ENCODE data around the gene LHX4. TPM values are rescaled to one million over a fixed set of nuclear protein-coding genes. Genes with fewer than 3 reads are reported as not detected.

Gene LHX4
- total RNA-seq, 1 donor from 2014 or later = not detected

DNA sequence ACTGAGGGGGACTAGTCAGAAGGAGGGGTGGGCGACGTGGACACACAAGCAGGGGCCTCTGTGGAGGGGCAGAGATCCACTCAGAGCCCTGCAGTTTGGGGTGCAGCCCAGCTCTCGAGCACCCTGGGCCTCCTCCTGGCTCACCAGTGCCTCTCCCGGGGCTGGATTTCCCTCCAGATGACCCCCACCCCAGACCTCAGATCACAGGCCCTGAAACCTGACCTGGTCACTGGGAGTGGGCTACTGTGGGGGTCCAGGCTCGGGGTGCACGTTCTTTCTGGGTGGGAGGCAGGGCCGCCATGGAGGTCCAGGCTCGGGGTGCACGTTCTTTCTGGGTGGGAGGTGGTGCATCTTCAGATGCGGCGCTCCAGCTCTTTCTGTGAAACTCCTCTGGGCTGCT lies 10.3 kb upstream of the LHX4 start:
- intact Hi-C loops (cut with micrococcal nuclease) = no loop called here
- H3K4me3 ChIP-seq = no peak overlapping the region
- TF ChIP-seq, protein P1, sequence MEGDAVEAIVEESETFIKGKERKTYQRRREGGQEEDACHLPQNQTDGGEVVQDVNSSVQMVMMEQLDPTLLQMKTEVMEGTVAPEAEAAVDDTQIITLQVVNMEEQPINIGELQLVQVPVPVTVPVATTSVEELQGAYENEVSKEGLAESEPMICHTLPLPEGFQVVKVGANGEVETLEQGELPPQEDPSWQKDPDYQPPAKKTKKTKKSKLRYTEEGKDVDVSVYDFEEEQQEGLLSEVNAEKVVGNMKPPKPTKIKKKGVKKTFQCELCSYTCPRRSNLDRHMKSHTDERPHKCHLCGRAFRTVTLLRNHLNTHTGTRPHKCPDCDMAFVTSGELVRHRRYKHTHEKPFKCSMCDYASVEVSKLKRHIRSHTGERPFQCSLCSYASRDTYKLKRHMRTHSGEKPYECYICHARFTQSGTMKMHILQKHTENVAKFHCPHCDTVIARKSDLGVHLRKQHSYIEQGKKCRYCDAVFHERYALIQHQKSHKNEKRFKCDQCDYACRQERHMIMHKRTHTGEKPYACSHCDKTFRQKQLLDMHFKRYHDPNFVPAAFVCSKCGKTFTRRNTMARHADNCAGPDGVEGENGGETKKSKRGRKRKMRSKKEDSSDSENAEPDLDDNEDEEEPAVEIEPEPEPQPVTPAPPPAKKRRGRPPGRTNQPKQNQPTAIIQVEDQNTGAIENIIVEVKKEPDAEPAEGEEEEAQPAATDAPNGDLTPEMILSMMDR (IDR thresholded peaks at IDR 0.05; ENCODE audit: borderline replicate concordance) = no peak
- H3K27ac ChIP-seq (replicated peaks) = no peak overlapping the region
- no peaks in the 10 kb centered on the region for H3K36me3 ChIP-seq
- H3K9me3 ChIP-seq (replicated peaks) = no peaks in the 10 kb centered on the region
- DNase-seq = no peak
- H3K4me1 ChIP-seq = no peaks in the 10 kb centered on the region
- peaks cover 51% of the 10 kb centered on the region for H3K27me3 ChIP-seq (ENCODE audit: low read depth)

GRCh38 chr1:180221462-180221861 lies 8.6 kb upstream of the LHX4 start:
- no peaks in the 10 kb centered on the region for H3K4me1 ChIP-seq
- DNase-seq = no peak
- H3K4me3 ChIP-seq = no peak overlapping the region
- H3K9me3 ChIP-seq (replicated peaks) = no peaks in the 10 kb centered on the region
- intact Hi-C loops (cut with micrococcal nuclease) = no loop called here
- TF ChIP-seq, protein P1 (IDR thresholded peaks at IDR 0.05; ENCODE audit: borderline replicate concordance) = no peak
- no peak overlapping the region for H3K27ac ChIP-seq (replicated peaks)
- H3K36me3 ChIP-seq = no peaks in the 10 kb centered on the region
- peaks cover 68% of the 10 kb centered on the region for H3K27me3 ChIP-seq (ENCODE audit: low read depth)

DNA sequence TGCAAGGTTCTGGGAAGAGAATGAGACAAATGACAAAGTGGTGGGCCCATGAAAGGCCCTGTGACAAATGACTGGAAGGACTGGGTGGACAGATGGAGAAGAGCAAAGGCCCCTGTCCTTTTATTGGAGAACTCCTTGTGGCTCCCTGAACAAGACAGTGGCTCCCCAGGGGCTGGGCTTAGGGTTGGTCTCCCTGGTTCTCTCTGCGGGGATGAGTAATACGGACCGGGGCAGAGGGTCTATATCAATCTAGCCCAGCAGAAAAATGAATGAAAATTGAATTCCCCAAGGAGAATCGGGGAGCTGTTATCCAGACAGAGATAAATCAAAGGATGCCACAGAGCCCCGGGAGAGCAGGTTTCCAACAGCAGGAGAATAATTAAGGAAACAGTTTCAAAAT lies 5.2 kb upstream of the LHX4 start:
- no peak for DNase-seq
- peaks cover 100% of the 10 kb centered on the region for H3K27me3 ChIP-seq (ENCODE audit: low read depth)
- no peaks in the 10 kb centered on the region for H3K9me3 ChIP-seq (replicated peaks)
- H3K4me3 ChIP-seq = no peak overlapping the region
- no peaks in the 10 kb centered on the region for H3K36me3 ChIP-seq
- TF ChIP-seq, protein P1 (IDR thresholded peaks at IDR 0.05; ENCODE audit: borderline replicate concordance) = no peak
- peaks cover 13% of the 10 kb centered on the region for H3K4me1 ChIP-seq
- no peak overlapping the region for H3K27ac ChIP-seq (replicated peaks)
- intact Hi-C loops (cut with micrococcal nuclease) = no loop called here

DNA sequence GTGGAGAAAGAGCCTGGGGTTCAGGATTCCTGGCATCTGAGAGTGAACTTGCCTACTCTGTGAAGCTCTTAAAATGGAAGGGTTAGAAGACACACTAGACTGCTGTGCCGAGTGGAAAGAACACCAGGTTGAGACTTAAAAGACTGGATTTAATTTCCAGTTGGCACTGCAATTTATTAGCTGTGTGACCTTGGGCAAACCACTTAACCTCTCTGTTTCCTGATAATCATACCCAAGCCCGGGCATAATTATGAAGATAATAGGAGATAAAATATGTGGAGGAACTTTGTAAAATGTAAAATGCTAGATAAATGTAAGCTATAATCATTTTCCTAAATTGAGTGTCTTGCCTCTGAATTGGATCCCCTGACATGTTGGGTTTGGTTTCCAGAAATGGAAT lies 4.7 kb upstream of the LHX4 start:
- Histone ChIP-seq H3K4me1 (peaks cover 18% of the 10 kb centered on the region), H3K9me3 (replicated peaks) (no peaks in the 10 kb centered on the region), H3K36me3 (no peaks in the 10 kb centered on the region), H3K27me3 (ENCODE audit: low read depth) (peaks cover 100% of the 10 kb centered on the region), H3K27ac (replicated peaks) (no peak overlapping the region), H3K4me3 (no peak overlapping the region)
- TF ChIP-seq, protein P1 (IDR thresholded peaks at IDR 0.05; ENCODE audit: borderline replicate concordance) = no peak
- intact Hi-C loops (cut with micrococcal nuclease) = no loop called here
- no peak for DNase-seq

DNA sequence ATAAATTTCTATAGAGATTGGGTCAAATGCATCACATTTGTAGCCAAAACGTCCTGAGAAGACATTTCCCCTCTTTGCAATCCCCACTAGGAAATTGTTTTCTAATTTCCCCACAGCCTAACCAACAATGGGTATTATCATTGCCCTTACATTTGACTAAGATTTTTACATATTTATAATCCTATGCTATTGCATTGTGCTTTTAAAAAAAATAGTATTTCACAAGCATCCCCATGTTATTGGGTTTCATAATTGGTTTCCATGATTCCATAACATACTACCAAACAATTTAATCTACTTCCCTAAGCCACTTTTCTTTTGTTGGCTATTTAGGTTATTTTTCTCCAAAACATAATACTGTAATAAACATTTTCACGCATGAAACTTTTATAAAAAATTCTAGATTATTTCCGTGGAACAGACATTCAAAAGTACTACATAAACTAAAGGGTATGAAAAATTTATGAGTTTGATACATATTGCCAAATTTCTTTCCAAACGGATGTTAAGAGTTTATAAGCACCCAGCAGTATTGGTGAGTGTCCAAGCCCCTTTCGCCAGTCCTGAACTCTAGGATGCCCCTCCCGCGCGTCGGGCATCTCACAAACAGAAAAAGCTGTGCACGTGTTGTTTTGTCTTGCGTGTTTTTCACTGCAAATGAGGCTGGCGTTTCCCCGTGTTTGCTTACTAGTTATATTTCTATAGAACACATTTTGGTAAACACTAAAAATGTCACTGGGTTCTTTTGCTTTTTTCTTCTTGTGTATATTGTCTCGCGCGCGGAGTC lies 2.0 kb upstream of the LHX4 start:
- Histone ChIP-seq H3K27me3 (ENCODE audit: low read depth) (peaks cover 100% of the 10 kb centered on the region), H3K4me3 (no peak overlapping the region), H3K27ac (replicated peaks) (no peak overlapping the region), H3K9me3 (replicated peaks) (no peaks in the 10 kb centered on the region), H3K36me3 (no peaks in the 10 kb centered on the region), H3K4me1 (peaks cover 36% of the 10 kb centered on the region)
- intact Hi-C loops (cut with micrococcal nuclease) = no loop called here
- DNase-seq = no peak
- TF ChIP-seq, protein P1 (IDR thresholded peaks at IDR 0.05; ENCODE audit: borderline replicate concordance) = no peak
